Measurements from ENCODE around the gene SPRN. TPM values are rescaled to one million over a fixed set of nuclear protein-coding genes. Genes with fewer than 3 reads are reported as not detected.
"Not testable (repeated sequence)": the region's sequence is repeated elsewhere in the genome, so short reads cannot be mapped to it uniquely, and the experiment has no call there.

The SPRN gene
- total RNA-seq, 1 donor from 2014 or later: not detected

GRCh38 chr10:133397938-133398337 lies 26.5 kb downstream of the SPRN start:
- no peak for DNase-seq
- peaks cover 57% of the 10 kb centered on the region for H3K36me3 Mint-ChIP-seq (ENCODE audit: low read depth)
- no peak overlapping the region for H3K27ac Mint-ChIP-seq
- H3K4me3 Mint-ChIP-seq: no peak overlapping the region
- H3K4me1 Mint-ChIP-seq: peaks cover 35% of the 10 kb centered on the region
- no peaks in the 10 kb centered on the region for H3K9me3 Mint-ChIP-seq
- H3K27me3 Mint-ChIP-seq: no peaks in the 10 kb centered on the region
- intact Hi-C loops (cut with micrococcal nuclease): no loop called here

DNA sequence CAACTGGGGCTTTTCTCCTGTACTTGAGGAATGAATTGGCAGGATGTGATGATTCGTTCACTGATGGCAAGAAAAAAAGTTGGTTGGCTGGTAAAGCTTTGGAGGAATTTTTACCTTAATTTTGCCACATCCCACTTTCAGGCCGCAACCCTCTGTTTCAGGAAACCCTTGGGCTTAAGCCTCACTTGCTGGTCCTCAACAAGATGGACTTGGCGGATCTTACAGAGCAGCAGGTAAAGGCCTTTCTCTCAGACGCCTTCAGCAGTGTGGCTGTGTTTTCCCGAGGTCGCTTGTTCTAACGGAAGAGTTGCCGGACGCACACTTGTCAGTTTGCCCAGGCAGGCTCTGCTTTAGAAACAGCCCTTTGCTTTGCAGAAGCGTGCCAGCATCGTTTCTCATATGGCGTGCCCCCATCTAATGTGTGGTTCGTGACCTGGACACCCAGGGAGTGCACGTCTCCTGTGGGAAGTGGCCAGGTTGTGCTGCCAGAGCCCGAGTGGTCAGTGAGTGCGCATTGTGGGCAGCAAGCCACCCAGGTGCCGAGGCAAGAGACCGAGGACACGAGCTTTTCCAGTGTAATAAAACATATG lies 28.3 kb downstream of the SPRN start:
- Mint-ChIP-seq H3K27ac (no peak overlapping the region), H3K4me3 (peak overlapping the region; percentile 97), H3K27me3 (no peaks in the 10 kb centered on the region), H3K36me3 (ENCODE audit: low read depth) (peaks cover 48% of the 10 kb centered on the region), H3K4me1 (peaks cover 37% of the 10 kb centered on the region), H3K9me3 (no peaks in the 10 kb centered on the region)
- DNase-seq: no peak
- intact Hi-C loops (cut with micrococcal nuclease): no loop called here

GRCh38 chr10:133394801-133395221 lies 29.6 kb downstream of the SPRN start:
- Mint-ChIP-seq H3K4me1 (peaks cover 36% of the 10 kb centered on the region), H3K36me3 (ENCODE audit: low read depth) (peaks cover 43% of the 10 kb centered on the region), H3K4me3 (peak overlapping the region; percentile 97), H3K9me3 (no peaks in the 10 kb centered on the region), H3K27me3 (no peaks in the 10 kb centered on the region), H3K27ac (peak overlapping the region; percentile 98)
- intact Hi-C loops (cut with micrococcal nuclease): loop anchor here (1.0 to 5.0 kb wide), 4 partner anchors 17 to 88 kb away; partner anchors contain the start of genes TUBGCP2 and ZNF511
- DNase-seq: no peak

DNA sequence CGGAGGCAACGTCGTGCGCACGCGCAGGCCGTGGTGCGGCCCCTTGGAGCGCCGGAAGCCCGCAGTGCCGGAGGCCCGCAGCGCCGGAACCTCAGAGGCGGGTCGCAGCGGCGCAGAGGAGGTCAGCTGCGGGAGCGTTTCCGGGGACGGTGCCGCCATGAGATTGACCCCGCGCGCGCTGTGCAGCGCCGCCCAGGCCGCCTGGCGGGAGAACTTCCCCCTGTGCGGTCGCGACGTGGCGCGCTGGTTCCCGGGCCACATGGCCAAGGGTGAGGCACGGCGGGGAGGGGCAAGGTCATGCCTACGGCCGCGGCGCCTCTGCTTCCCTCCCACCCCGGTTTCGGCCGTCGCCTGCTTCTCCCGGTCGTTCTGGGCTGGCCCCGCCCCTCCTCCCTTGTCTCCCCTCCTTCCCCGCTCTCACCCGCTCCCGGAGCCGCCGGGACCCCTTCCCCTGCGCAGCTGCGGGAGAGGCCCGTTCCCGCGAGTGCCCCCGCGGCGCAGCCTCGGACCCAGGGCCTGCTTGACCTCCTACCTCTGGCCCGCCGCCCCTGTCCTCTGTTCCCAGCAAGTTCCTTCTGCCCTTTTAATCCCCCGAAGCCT lies 30.3 kb downstream of the SPRN start, which contains the start of gene MTG1:
Gene MTG1 (plus strand): TSS at position 94 of the 600 bp plus-strand sequence. CDS start 64 bp downstream, at position 158.
- peaks cover 37% of the 10 kb centered on the region for H3K36me3 Mint-ChIP-seq (ENCODE audit: low read depth)
- H3K27me3 Mint-ChIP-seq: no peaks in the 10 kb centered on the region
- peak within 1 kb of the TSS; percentile 97 for H3K4me3 Mint-ChIP-seq
- H3K4me1 Mint-ChIP-seq: peaks cover 37% of the 10 kb centered on the region
- no peaks in the 10 kb centered on the region for H3K9me3 Mint-ChIP-seq
- intact Hi-C loops (cut with micrococcal nuclease): loop anchor here (1.0 to 5.0 kb wide), 4 partner anchors 16 to 87 kb away; partner anchors contain the start of genes TUBGCP2 and ZNF511
- DNase-seq: peak; percentile 99
- peak within 1 kb of the TSS; percentile 98 for H3K27ac Mint-ChIP-seq

- H3K9me3 Mint-ChIP-seq: no peaks in the 10 kb centered on the region
- peaks cover 42% of the 10 kb centered on the region for H3K4me1 Mint-ChIP-seq
- H3K27me3 Mint-ChIP-seq: no peaks in the 10 kb centered on the region
- peaks cover 31% of the 10 kb centered on the region for H3K36me3 Mint-ChIP-seq (ENCODE audit: low read depth)
- peak overlapping the region; percentile 97 for H3K4me3 Mint-ChIP-seq
- DNase-seq: peak; percentile 62
- H3K27ac Mint-ChIP-seq: peak overlapping the region; percentile 98
- intact Hi-C loops (cut with micrococcal nuclease): loop anchor here (1.0 to 5.0 kb wide), 4 partner anchors 15 to 86 kb away; partner anchors contain the start of genes TUBGCP2 and ZNF511
These were observed 30.9 kb downstream of the SPRN start for GRCh38 chr10:133393401-133394063.

DNA sequence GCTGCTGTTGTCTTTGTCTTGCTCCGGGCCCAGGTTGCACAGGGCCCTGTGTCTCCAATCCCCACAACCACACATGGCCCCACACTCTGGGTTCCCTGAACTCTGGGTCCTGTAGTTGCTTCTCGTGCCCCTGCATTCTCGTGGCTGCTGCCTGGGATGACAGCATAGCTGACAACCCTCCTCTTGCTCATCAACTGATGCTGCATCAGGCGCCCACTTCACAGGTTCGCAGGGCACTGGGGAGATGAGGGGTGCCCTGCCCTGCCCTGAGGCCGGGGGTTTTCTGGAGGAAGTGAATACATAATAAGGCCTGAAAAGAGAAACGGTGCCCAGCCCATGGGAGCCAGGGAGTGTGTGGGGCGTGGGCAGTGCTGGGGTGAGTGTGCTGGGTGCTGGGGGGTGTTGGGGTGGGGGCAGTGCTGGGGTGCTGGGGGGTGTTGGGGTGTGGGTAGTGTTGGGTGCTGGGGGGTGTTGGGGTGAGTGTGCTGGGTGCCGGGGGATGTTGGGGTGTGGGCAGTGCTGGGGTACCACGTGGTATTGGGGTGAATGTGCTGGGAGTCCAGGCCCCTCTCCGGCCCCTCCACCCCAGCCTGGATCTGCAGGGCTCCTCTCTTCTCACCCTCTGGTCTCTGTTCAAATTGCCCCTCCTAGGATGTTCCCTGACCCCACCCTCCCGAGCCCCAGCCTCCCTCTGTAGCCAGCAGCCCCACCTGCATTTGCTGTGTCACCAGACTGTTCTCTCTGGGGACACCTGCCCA lies 32.5 kb downstream of the SPRN start:
- no peaks in the 10 kb centered on the region for H3K27me3 Mint-ChIP-seq
- H3K4me1 Mint-ChIP-seq: peaks cover 44% of the 10 kb centered on the region
- peaks cover 18% of the 10 kb centered on the region for H3K36me3 Mint-ChIP-seq (ENCODE audit: low read depth)
- no peak for DNase-seq
- intact Hi-C loops (cut with micrococcal nuclease): loop anchor here (5.0 kb wide), 2 partner anchors 65 to 85 kb away; partner anchors contain the start of genes TUBGCP2 and ZNF511
- H3K9me3 Mint-ChIP-seq: no peaks in the 10 kb centered on the region
- peak overlapping the region; percentile 73 for H3K4me3 Mint-ChIP-seq
- H3K27ac Mint-ChIP-seq: peak overlapping the region; percentile 96

DNA sequence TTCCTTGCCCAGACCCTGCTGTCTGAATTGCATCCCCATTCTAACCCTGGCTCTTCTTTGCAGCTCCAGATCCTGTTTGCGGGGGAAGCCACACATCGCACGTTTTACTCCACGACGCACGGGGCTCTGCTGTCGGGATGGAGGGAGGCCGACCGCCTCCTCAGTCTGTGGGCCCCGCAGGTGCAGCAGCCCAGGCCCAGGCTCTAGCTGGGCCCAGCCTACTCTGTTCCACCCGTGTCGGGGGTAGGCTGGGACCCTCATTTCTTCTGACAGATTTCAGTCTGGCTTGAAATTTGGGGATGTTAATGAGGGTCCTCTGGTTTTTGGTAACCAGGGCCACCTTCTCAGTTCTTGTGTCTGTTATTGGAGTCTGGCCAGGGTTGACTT lies 33.2 kb downstream of the SPRN start:
- no peak for DNase-seq
- Mint-ChIP-seq H3K4me3 (peak overlapping the region; percentile 73), H3K27ac (peak overlapping the region; percentile 96), H3K27me3 (no peaks in the 10 kb centered on the region), H3K36me3 (ENCODE audit: low read depth) (peaks cover 16% of the 10 kb centered on the region), H3K9me3 (no peaks in the 10 kb centered on the region), H3K4me1 (peaks cover 44% of the 10 kb centered on the region)
- intact Hi-C loops (cut with micrococcal nuclease): loop anchor here (5.0 kb wide), 2 partner anchors 64 to 84 kb away; partner anchors contain the start of genes TUBGCP2 and ZNF511

DNA sequence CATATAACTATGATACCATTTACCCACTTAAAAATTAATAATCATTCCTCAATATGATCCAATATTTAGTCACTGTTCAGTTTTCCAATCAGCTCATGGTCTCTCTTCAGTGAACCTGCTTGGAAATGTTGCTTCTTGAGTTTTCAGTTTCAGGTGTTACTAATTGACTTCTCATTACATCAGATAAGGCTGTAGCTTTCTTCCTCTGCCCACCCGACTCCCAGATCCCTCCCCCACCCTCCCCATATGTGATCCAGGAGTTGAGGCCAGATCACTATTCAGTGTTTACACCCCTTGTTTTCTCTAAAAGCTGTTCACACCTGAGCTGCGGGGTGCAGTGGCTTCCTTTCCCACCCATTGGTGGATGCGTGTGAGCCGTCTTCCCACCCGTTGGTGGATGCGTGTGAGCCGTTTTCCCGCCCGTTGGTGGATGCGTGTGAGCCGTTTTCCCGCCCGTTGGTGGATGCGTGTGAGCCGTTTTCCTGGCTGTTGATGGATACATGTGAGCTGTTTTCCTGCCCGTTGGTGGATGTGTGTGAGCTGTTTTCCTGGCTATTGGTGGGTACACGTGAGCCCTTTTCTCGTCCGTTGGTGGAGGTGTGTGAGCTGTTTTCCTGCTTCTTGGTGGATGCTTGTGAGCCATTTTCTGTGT lies 33.7 kb downstream of the SPRN start:
- peak overlapping the region; percentile 73 for H3K4me3 Mint-ChIP-seq
- H3K4me1 Mint-ChIP-seq: peaks cover 44% of the 10 kb centered on the region
- no peaks in the 10 kb centered on the region for H3K27me3 Mint-ChIP-seq
- intact Hi-C loops (cut with micrococcal nuclease): loop anchor here (1.0 to 5.0 kb wide), 4 partner anchors 11 to 83 kb away; partner anchors contain the start of genes ECHS1, PAOX, TUBGCP2 and ZNF511
- no peaks in the 10 kb centered on the region for H3K9me3 Mint-ChIP-seq
- no peak for DNase-seq
- H3K27ac Mint-ChIP-seq: peak overlapping the region; percentile 96
- peaks cover 16% of the 10 kb centered on the region for H3K36me3 Mint-ChIP-seq (ENCODE audit: low read depth)

- intact Hi-C loops (cut with micrococcal nuclease): no loop called here
- Mint-ChIP-seq H3K4me1 (peaks cover 35% of the 10 kb centered on the region), H3K4me3 (peak overlapping the region; percentile 84), H3K9me3 (no peaks in the 10 kb centered on the region), H3K27me3 (no peaks in the 10 kb centered on the region), H3K36me3 (ENCODE audit: low read depth) (peaks cover 13% of the 10 kb centered on the region), H3K27ac (peak overlapping the region; percentile 96)
- peak; percentile 81 for DNase-seq
These were observed 35.2 kb downstream of the SPRN start for GRCh38 chr10:133388973-133389818.

DNA sequence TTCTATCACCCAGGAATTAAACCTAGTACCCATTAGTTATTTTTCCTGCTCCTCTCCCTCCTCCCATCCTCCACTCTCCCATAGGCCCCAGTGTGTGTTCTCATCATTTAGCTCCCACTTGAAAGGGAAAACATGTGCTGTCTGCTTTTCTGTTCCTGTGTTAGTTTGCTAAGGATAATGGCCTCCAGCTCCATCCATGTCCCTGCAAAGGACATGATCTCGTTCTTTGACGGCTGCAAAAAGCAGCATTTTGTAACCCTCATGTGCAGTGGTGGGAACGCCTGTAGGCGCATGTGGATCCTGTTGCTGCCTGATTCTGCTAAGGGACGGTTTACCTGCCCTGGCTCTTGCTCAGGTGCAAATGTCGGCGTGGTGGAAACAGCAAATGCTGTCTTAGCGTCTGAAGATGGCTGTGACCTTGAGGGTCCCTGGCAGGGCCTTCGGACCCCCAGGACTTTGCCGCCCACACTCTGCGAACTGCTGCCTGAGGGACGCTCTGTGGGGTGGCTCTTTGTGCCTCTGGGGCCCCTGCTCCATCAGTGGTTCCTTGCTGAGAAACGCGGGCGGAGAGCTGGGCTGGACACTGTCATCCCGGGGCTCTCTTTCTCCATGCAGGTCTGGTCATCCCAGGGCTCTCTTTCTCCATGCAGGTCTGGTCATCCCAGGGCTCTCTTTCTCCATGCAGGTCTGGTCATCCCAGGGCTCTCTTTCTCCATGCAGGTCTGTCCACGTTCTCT lies 36.0 kb downstream of the SPRN start:
- intact Hi-C loops (cut with micrococcal nuclease): no loop called here
- H3K27me3 Mint-ChIP-seq: no peaks in the 10 kb centered on the region
- H3K9me3 Mint-ChIP-seq: no peaks in the 10 kb centered on the region
- H3K4me1 Mint-ChIP-seq: peaks cover 33% of the 10 kb centered on the region
- H3K4me3 Mint-ChIP-seq: peak overlapping the region; percentile 84
- DNase-seq: no peak
- H3K27ac Mint-ChIP-seq: peak overlapping the region; percentile 96
- peaks cover 14% of the 10 kb centered on the region for H3K36me3 Mint-ChIP-seq (ENCODE audit: low read depth)

DNA sequence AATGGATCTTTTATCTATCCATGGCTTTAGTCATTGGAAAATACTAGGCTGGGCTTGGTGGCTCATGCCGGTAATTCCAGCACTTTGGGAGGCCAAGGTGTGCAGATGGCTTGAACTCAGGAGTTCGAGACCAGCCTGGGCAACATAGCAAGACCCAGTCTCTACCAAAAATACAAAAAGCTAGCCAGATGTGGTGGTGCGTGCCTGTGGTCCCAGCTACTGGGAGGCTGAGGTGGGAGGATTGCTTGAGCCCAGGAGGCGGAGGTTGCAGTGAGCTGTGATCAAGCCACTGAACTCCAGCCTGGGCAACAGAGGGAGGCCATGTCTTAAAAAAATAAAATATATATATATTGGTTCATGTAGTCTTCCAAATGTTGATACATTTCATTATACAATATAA lies 37.5 kb downstream of the SPRN start:
- H3K27me3 Mint-ChIP-seq; H3K27ac Mint-ChIP-seq; DNase-seq; intact Hi-C loops (cut with micrococcal nuclease); H3K4me3 Mint-ChIP-seq; H3K9me3 Mint-ChIP-seq: not testable (repeated sequence)
- Mint-ChIP-seq H3K4me1 (peaks cover 32% of the 10 kb centered on the region), H3K36me3 (ENCODE audit: low read depth) (peaks cover 15% of the 10 kb centered on the region)

GRCh38 chr10:133385214-133385613 lies 39.2 kb downstream of the SPRN start:
- Mint-ChIP-seq H3K36me3 (ENCODE audit: low read depth) (peaks cover 13% of the 10 kb centered on the region), H3K4me3 (no peak overlapping the region), H3K27ac (no peak overlapping the region), H3K4me1 (peaks cover 16% of the 10 kb centered on the region), H3K9me3 (no peaks in the 10 kb centered on the region), H3K27me3 (no peaks in the 10 kb centered on the region)
- DNase-seq: no peak
- intact Hi-C loops (cut with micrococcal nuclease): no loop called here

Data from activated CD4-positive, alpha-beta T cell treated with anti-CD3 and anti-CD28 coated beads, Interleukin-2, amount 10 ng/mL, durations not matched to agents 24 days and 14 days (primary cell).